Effector CD8-positive, alpha-beta T cell (primary cell): ENCODE data around the gene TMED1.

Experiments used
- DNase-seq: peaks from one replicate; lab custom pipeline; 2025; lab: John Stamatoyannopoulos, UW

The TMED1 gene

GRCh38 chr19:10811391-10812111, 24.5 kb downstream of the TMED1 start:
- no peak for DNase-seq

GRCh38 chr19:10809651-10810285, 26.2 kb downstream of the TMED1 start:
- no peak for DNase-seq

DNA sequence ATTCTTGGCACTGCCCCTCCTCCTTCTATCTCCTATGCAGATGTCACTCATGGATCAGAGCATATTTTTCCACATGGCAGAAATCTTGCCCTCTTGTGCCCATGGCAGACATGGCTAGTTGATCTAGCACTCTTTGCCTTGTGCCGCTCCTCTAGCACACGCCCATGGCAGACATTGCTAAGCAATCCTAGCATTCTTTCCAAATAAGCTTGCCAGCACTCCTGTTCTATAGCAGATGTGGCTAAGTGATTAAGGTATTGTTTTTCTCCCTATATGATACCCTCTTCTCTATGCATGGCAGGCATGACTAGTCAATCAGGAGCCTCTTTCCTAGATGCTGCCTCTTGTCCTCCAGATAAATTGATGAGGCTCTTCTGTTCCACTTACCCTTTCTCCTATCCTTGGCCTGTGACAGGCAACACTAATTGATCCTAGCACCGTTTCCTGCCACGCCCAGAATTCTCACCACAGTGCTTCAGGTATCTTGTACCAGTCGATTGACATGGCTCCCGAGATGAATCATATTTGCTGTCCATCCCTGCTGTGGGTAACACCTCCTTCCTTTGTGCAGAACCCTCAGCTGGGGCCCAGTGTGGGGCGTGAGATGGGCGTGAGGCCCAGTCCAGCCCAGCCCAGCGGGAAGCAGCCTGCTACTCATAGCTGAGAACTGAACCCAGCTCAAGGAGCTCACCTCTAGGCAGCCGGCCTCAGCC, 26.9 kb downstream of the TMED1 start:
- no peak for DNase-seq

DNA sequence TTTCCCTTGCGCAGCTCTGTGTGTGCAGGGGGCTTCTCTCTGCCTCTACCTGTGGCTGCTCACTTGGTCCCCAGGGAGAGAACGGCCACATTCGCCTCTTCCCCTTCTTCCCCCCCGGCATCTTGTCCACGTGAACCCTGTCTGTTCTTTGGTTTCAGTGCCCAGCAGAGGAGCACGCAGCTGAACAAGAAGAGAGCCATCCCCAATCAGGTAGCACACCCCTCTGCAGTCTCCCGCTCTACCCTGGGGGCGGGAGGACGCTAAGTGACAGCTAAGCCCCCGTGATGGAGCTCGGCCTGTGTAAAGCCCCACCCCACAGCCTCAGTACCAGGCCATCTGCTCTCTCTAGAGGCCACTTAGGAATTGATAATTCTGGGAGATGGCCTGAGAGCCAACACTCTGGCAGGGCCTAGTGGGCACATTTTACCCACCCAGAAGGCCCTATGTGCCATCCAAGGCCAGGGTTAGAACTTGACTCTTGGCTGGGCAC, 30.2 kb downstream of the TMED1 start:
- DNase-seq = no peak

GRCh38 chr19:10805065-10805757, 30.8 kb downstream of the TMED1 start:
- DNase-seq = no peak

DNA sequence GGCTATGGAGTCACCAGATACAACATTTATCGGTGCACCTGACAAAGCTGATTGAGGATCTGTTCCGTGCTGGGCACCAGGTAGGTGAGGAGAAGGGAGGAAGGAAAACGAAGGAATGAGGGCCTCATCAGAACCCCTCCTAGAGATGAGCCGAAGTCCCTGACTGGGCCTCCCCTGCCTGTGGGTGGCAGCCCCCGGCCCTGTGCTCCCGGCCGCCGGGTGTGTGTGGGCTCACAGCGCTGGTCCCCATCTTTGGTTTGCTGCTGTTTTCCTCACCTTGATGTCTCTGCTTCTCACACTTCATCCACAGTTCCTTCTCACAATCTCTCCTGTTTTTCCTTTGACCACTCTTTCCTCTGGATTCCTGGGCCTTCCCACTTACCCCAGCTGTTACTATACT, 32.8 kb downstream of the TMED1 start:
- no peak for DNase-seq

- no peak for DNase-seq
Measured at GRCh38 chr19:10802479-10802878, 33.5 kb downstream of the TMED1 start.

GRCh38 chr19:10800488-10800887, 35.5 kb downstream of the TMED1 start:
- no peak for DNase-seq

- peak; percentile 51 for DNase-seq
Measured at GRCh38 chr19:10797541-10798256, 38.3 kb downstream of the TMED1 start.

- peak; percentile 8 for DNase-seq
Measured at GRCh38 chr19:10797078-10797477, 38.9 kb downstream of the TMED1 start.

DNA sequence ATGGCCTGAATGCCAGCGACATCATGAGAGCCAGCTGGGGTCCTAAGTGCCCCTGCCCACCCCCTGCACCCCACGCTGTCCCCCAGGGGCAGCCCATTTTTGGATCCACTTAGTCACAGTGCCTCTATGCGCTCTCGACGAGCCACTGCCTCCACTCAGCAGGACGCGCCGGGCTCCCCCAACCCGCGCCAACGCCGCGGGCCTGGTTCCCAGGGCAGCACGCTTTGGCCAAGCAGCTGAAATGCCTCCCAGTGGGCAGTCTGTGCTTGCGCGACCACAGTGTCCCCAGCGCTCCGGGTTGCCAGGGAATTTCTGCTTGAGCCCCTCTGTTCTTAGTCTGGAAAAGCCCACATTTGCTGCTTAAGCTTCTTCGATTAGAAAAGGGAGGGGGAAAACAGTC, 39.4 kb downstream of the TMED1 start:
- no peak for DNase-seq

DNA sequence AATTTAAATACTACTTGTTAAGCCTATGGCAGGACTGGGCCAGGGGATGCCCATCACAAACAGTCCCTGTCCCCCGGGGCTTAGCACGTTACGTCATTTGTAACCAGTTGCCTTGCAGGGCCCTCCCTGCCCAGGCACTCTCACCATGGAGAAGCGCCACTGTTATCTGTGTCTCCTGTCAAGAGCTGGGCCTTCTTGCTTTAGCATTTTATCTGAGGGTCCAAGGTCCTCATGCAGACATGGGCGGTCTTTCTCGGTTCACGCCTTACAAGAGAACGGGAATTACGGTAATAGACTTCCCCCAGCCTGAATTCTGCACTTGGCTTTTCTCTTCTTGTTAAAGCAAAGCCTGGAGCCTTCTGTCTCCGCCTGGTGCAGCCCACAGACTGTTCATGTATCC, 46.1 kb downstream of the TMED1 start:
- DNase-seq = no peak

DNA sequence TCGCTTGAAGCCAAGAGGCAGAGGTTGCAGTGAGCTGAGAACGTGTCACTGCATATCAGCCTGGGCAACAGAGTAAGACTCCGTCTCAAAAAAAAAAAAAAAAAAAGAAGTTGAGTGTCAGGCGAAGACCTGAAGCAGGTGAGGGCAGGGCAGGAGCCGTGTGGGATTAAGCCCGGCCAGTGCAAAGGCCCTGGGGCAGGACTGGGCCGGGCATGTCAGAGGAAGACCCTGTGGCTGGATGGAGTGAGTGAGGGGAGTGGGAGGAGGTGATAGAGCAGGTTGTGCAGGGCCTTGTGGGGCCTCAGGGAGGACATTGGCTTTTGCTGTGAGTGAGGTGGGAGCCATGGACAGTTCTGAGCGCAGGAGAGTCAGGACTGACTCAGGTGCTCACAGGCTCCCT, 47.9 kb downstream of the TMED1 start:
- DNase-seq = no peak

DNA sequence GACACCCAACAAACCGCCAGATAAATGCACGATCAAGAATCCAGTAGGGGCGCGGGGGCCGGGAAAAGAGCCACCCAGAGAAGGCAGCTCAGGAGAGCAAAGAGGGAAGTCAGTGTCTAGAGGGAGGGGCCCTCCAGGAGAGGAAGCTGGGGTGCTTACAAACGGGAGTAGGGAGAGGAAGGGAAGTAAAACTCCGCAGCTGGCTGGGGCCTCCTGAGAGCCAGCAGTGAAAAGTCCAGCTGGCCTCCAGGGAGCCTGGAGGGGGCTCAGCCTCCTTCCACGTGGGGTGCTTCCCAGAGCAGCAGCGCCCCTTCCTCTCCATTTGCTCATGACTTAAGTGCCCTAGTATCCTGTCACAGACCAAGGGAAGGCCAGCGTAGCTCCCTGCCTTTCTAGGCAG, 51.8 kb downstream of the TMED1 start:
- DNase-seq = no peak

DNA sequence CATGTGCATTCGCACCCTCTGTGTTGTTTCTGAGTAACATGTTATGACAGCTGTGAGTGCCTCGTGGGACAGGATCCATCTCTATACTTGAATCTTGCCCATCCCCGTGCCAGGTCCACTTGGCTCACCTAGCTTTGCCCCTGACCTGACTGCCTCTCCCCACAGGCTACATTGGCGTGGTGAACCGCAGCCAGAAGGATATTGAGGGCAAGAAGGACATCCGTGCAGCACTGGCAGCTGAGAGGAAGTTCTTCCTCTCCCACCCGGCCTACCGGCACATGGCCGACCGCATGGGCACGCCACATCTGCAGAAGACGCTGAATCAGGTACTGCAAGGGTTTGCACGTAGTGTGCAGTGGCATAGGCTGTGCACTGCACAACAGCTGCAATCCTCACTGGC, 53.2 kb downstream of the TMED1 start:
- DNase-seq = no peak
